Measurements from ENCODE around the gene LTK.

LTK gene

DNA sequence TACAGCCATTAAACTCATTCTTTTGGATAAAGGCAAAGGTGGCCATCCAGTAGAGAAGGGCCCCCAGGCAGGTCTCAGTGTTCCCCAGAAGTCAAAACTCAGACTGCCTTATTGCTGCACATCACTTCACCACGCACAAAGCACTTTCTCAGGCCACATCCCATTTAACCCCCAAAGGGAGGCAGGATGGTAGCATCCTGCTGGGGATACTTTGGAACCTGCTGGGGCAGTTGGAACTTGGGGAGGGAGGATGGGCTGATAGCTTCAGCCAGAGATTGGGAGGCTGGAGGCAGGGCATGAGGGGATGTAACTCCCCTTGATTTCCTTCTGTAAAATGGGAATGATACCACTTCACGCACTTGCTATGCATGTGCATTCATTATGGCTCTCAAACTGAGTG is 15.0 kb downstream of the LTK start:
- no peak for DNase-seq (ENCODE audit: low spot score)

DNA sequence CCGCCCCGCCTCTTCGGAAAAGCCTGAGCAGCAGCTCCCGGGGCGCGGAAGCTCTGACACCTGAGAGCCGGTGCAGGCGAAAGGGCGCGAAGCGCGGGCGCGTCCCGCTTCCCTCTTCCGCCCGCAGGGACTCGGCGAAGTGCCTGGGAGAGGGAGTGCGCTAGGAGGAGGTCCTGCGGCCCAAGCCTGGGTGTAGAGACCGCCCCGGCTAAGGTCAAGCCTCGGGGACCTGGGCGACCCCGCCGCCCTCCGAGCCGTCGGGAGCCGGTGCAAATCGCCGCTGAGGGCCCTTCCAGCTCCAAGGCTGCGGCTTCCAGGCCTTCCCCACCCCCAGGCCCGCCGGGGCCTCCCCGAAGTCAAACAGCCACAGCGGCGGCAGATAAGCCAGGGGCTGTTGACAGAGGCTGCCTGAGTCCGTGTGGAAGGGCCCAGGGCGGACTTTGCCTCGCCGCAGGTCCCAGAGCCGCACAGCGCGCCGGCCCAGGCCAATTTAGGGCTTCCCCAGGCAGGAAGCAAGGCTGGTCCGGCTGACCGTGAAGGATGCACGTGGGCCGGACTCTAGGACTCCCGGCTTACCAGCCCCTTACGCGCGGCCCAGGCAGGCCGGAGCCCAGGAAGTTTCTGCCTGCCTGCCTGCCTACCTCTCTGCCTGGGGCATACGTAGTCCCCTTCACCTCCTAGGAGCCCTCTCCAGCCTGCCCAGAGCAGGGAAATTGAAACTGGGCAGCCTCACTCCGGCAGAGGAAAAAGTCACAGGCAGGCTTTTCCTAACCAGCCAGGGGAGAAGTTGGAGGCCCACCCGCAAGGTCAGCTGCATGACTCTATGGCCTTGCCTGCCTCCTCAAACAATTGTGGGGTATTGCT is 17.7 kb downstream of the LTK start:
- DNase-seq (ENCODE audit: low spot score), result no peak

DNA sequence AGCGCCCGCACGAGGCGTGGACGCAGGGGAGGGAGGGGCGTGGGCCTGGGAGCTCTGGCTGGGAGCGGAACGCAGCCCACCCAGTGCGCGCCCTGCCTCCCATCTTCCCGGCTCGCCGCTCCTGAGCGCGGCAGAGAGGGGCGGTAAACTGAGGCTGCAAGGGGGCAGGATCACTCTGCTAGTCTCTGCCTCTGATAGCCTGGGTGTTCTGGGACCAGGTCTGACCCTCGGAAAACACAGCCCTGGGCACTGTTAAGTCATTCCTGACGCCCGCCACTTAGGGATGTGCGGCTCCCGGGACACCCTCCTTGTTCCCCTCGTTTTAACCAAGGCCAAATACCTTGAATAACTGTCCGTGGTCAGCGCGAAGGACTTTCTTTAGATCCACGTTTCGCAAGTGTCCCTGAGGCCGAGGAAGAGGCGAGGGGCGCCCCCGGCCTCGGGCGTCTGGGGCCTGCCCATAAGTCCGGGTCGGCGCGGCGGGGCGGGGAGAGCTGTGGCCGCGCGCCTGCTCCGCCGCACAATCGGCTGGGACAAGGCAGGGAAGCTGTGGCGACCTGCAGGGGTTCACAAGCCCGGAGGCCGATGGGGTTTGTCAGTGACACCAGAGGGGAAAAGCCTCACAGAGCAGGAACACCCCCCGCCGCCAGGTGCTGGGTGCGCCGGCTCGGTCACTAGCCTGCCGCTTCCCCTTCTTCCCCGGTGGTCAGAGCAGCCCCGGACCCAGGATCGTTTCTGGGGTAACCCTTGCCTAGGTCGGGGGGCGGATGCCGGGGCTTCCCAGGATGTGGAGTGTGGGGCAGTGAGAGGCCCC is 18.5 kb downstream of the LTK start:
- DNase-seq (ENCODE audit: low spot score), result no peak

DNA sequence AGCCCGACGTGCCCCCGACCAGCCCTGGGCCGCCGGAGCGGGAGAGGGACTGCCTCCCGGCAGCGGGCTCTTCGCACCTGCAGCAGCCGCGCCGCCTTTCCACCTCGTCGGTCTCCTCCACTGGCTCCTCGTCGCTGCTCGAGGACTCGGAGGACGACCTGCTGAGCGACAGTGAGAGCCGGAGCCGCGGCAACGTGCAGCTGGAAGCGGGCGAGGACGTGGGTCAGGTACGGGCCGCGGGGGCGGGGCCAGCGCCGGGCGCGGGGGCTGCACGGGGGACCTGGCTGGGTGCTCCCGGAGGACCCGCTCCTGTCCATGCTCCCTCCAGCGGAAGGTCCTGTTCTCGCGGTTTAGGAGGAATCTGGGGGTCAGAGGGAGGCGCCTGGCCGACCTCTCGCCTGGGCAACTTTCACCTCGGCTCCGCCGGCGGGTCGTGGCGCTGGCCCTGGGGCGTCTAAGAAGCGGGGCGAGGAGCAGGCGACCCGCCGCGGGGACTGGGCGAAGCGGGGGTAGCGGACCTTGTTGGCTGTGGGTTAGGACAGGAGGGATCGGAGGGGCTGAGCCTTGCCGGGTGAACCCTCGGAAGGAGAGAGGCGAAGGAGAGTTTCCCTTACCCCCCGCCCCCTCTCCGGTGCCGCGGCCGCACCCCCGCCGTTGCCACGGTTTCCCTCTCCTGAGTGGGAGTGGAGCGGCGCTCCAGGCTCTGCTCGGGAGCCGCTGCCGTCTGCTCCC is 19.3 kb downstream of the LTK start:
- no peak for DNase-seq (ENCODE audit: low spot score)

DNA sequence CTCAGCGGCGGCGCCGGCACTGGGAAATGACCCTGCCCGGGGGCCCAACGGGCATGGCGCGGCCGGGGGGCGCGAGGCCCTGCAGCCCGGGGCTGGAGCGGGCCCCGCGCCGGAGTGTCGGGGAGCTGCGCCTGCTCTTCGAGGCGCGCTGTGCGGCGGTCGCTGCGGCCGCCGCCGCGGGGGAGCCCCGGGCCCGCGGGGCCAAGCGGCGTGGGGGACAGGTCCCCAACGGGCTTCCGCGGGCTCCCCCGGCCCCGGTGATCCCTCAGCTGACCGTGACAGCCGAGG is 19.8 kb downstream of the LTK start:
- DNase-seq (ENCODE audit: low spot score), result no peak

DNA sequence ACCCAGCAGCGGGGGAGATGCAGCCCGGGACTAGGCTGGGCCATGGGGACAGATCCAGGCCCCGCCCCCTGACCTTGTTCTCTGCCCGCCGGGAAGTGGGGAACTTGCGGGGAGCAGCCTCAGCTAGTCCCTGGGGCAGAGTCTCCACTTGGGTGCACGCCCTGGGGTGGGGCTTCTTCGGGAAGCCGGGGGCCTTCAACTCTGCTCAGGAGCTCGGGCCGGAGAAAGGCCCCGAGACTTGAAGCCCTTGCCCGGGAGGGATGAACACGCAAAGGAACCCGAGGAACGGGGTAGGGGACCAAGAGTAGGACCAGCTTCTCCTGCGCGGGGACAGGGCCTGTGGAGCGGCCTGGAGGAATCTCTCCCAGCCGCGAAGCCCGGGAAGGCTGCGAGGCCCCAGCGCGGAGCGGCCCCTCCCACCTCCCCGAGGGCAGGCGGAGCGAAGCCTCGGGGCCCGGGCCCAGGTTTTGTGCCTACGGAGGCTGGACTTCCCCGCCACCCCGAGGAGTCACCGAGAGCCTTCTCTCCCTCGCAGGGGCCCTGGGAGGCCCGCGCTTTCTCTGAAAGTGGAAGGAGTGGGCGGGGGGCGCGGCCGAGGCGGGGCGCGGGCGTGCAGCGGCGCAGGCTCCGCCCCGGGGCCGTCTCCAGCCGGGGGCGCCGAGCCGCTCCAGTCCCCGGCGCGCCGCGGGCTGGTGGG is 20.3 kb downstream of the LTK start, which contains the start of gene ITPKA:
ITPKA (plus strand) TSS at position 670 of the 697 bp plus-strand sequence. CDS start 54 bp downstream, outside the sequence.
- DNase-seq (ENCODE audit: low spot score), result peak; percentile 18

DNA sequence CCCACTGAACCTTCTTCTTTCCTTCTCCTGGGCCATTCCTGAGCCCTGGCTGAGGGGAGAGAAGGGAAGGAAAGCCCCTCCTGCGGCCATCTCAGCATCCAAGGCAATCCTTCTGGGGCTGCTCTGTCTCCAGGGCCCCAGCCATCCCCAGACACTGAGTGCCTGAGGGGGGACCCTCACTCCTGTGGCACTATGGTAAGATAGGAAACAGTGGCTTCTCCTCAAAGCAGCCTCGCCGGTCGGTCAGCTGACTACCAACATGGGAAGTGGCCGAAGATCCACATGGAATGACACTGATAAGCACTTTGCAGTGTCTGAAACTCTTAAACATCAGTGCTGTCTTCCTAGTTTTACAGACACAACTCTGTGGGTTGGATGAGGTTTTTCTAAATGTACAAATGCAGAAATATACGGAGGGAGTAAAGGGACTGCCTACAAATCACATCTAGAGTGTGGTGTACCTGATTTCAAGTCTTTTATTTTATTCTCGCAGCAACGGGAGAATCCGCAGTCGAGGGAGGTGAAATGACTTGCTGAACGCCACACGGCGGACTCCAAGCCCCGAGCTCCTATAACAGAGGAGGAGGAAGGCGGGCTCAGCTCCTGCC is 20.9 kb downstream of the LTK start:
- no peak for DNase-seq (ENCODE audit: low spot score)

DNA sequence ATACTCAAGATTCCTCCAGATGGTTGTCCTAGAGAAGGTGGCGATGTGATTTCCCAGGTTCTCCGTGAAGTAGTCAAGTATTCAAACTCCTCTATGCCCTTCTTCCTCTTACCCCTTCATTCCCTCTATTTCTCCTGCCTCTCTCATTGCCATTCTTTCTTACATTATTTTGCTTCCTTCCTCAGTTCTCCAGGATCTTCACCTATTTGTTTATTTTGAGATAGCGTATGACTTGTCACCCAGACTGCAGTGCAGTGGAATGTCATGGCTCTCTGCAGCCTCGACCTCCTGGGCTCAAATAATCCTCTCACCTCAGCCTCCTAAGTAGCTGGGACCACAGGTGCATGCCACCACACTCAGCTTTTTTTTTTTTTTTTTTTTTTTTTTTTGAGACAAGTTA is 21.7 kb downstream of the LTK start:
- no peak for DNase-seq (ENCODE audit: low spot score)

DNA sequence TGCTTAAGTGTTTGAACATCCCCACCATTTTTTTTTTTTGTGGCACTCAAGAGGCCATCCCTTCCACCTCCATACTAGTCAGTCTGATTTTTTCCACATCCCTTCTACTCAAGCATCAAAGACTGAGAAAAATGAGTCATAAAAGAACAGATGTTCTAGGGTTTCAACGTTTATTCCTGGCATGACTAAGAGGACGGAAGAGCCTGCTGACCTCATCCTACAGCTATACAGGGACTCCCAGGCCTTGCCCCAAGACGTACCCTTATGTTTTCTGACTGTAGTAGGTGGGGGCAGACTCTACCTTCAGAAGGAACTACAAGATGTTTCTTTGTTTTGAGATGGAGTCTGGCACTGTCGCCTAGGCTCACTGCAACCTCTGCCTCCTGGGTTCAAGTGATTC is 23.3 kb downstream of the LTK start:
- DNase-seq (ENCODE audit: low spot score), result no peak

DNA sequence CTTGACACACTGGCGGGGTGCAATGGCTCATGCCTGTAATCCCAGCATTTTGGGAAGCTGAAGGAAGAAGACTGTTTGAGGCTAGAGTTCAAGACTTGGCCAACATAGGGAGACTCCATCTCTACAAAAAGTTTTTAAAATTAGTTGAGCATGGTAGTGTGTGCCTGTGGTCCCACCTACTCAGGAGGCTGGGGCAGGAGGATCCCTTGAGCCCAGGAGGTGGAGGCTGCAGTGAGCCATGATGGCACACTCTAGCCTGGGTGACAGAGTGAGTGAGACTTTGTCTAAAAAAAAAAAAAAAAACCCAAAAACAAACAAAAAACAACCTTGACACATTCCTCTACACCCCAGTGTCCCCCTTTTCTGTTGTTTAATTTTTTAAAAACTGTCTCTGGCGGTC is 24.0 kb downstream of the LTK start:
- no peak for DNase-seq (ENCODE audit: low spot score)

DNA sequence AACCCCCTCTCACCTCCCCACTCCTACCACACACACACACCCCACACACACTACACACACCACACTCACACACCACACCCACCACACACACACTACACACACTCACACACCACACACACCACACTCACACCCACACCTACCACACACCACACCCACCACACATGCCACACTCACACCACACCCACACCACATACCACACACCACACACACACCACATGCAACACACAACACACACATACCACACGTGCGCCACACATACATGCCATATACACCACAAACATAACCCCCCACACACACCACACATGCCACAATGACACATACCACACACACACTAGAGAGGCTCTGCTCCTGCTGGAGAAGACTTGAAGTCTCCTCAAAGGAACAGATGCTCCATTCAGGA is 25.8 kb downstream of the LTK start:
- DNase-seq (ENCODE audit: low spot score), result no peak

DNA sequence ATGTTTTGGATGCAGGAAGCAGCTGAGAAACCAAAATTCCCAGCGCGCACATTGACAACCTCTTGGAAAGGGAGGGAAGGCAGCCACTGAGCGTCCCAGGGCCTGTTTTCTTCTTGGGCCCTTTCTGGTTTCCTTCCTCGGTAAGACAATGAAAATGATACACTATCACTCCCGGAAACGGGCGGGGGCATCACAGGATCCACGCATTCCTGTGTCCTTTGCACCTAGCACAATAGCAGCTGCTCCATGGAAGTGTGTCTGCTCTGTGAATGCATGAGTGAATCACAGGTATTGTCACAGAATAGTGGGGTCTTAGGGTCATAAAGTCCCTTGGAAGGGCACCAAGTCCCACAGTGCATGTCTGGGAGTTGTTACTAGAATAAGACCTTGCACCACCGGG is 26.2 kb downstream of the LTK start:
- DNase-seq (ENCODE audit: low spot score), result no peak

DNA sequence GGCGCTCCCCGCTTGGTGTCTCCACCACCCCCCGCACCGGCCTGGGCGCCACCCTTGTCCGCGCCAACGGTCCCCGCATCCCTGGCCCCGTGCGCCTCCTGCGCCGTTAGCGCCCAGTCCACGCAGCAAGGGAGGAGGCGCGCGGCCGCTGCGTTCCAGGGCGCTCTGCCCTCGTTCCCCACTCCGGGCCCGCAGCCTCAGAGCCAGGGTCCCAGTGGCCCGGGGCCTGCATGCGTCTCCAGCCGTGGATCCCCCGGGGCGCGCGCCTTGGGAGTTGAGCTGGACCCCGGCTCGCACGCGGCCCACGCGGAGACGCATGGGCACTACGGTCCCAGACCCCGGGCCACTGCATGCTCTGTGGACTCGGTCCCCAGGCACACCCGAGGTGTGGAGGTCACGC is 27.3 kb downstream of the LTK start:
- no peak for DNase-seq (ENCODE audit: low spot score)

DNA sequence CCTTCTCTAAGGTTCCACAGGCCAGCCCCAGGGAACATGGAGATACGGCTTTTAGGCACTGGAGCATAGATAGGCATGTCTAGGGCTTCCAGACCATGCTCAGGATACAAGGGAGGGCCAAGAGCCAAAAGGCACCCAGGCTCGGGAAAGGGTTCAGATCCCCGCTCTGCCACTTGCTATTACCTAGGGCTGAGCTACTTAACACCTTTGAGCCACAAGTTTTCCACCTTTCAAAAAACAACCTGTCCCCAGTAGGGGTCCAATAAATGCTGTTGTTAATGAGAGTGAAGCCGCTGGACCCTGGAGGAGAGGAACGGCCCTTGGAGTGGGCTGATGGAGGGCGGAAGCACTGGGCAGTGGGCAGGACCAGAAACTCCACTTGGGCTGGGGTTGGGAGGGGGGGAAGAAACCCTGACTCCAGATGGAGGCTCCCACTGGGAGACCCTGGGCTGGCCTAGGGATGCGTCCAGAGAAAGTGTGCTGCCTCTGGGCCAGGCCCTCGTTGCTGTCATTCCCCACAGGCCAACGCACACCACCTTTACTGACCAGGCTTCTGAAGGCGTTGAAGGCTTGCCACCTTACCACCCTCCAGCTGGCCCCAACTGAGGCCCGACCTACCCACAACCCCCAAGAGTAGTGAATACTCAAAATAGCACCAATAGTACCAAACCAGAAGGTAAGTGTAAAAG is 28.5 kb downstream of the LTK start:
- no peak for DNase-seq (ENCODE audit: low spot score)

DNA sequence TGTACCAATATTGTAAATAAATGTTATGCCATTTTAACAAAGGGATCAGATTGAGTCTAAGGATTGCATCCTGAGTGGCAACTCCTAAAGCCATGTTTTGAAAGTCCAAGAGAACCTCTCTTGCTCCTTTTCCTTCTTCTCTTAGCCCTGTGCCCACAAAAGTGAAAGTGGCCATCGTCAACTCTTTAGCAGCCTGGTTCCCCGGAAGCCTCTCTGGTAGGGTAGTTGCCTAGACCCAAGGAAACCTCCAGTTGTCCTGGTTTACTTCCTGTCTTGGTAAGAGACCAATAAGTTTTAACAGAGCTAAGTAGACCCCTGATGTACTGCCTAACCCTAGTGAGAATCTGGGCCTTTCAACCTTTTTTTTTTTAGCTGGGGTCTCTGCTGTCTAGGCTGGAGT is 30.1 kb downstream of the LTK start:
- no peak for DNase-seq (ENCODE audit: low spot score)

DNA sequence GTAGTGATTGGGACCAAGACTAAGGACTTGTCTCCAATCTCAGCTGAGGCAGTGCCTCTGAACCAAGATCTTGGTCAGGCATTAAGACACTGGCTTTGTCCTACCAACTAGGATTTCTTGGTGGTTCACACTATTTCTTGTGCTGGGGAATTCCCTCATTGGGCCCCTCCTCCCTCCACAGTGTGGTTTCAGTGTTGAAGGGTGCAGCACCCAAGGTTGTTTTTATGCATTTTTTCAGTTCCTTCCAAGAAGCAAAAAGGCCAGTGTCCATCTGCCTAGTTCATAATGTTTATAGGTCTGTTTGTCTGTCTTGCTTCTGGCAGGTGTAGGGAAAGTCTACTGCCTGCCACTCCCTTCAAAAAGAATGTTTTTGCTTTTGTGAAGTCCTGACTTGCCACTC is 30.5 kb downstream of the LTK start:
- no peak for DNase-seq (ENCODE audit: low spot score)

DNA sequence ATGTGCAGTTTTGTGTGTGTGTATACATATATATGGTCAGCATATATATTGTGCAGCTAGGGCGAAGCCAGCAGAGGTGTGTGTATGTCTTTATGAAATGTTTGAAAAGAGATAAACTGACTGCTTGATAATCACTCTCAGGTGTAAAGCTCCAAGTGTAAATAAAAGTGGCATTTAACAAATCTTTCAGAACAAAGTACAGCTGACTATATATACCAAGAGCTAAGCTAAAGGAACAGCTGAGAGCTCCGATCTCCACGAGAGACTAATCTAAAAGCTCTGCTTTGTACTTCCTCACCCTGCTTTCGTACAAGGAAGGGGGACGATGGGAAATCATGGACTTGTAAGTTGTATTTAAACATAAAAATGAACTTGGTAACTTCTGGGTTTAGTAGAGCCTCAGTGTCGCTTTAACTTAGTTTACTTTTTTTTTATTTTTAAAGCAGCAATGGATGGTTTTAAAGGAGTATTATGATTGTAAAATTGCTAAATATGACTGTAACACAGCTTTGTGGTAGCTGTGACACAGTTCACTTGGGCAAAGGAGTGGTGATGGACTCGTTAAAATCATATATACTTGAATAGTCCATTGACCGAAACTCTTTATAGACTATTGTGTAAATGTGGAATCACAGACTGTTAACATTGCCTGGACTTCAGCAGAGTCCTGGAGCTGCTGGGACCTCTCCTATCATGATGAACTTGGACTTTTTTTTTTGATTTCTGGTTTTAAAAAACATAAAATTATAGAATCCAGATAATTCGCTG is 31.3 kb downstream of the LTK start:
- no peak for DNase-seq (ENCODE audit: low spot score)

DNA sequence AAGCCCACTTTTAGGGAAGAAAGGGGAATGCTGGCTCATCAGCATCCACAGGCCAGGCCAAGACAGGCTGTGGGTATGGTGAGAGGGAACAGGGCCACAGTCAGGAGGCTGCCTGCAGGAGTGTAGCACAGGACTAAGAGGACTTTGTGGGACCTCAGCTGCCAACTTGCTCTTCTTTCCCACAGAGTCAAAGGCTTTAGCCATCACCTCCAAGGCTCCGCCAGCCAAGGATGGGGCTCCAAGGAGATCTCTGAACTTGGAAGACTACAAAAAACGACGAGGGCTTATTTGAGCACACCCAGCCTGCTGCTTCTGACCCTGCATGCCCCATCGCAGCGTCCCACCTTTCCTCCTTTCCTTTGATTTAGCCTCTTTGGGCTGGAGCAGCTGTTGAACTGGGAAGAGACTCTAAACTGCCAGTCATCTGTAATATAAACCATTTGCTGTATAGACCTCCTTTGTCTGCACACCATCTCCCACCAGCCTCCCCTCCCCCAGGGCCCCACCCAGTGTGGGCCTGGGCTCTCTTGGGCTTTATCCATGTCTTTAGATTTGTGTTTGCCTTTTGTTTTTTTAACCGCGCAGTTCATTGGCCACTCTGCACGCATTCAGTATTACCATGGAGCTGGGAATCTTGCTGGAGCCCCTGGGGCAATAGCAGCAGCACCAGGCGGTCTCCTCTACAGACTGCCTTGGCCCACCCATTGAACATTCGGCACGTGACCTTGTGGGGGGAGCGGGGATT is 33.1 kb downstream of the LTK start:
- no peak for DNase-seq (ENCODE audit: low spot score)

DNA sequence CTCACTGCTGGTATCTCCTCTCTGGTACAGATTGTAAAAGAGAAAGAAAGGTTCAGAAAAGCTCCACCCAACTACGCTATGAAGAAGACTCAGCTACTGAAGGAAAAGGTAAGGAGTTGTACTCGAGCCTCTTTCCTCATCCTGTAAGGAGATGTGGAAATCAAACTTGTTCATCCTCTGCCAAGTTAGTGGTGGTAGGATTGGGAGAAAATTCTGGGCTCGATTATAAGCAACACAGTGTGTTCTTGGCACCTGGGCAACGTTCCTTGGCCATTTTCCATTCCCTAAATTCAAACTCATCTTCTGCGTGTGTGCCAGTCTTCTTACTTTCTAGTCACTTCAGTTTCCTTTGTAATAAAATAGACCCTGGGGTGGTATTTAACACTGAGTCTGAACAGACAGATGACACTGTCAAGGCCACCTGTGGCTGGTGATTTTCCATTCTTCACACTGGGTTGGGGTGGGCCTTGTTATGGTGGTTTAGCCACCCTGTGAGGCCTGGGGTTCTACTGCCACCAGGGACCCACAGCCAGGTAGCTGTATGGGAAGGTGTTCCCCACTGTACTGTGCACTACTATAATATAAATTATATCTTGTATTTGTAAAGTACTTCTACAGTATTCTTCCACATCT is 37.1 kb downstream of the LTK start:
- no peak for DNase-seq (ENCODE audit: low spot score)
